Measurements from ENCODE around the gene PTGS1. TPM values are rescaled to one million over a fixed set of nuclear protein-coding genes. Genes with fewer than 3 reads are reported as not detected.

PTGS1 gene
- total and polyA plus RNA-seq, 4 donors = 2.9 to 12.8 (median 5.0) TPM

- H3K4me1 ChIP-seq (ENCODE audit: control insufficient read depth in 5 of 5, insufficient read depth in 5 of 5, low read length in 5 of 5) = peaks cover 0 to 11% (median 0%) of the 10 kb centered on the region in 5 donors
- WGBS, 2 donors = 59 to 80% methylated on average over 6 of the region's 6 CpGs
- H3K9ac ChIP-seq (ENCODE audit: insufficient read depth in 1 of 2, low read length in 2 of 2) = no peak overlapping the region
- DNase-seq (no peak), ATAC-seq (ENCODE audit: insufficient read depth, low FRiP score) (no peak)
- H3K4me3 ChIP-seq = no peak overlapping the region
- no peak for TF ChIP-seq CTCF (IDR thresholded peaks at IDR 0.05; ENCODE audit: control extremely low read depth, extremely low read depth)
- H3K36me3 ChIP-seq (ENCODE audit: control insufficient read depth in 4 of 4, insufficient read depth in 4 of 4, low read length in 4 of 4) = no peaks in the 10 kb centered on the region
- H3K9me3 ChIP-seq (ENCODE audit: control insufficient read depth in 4 of 4, insufficient read depth in 3 of 4, low read length in 3 of 4) = no peaks in the 10 kb centered on the region
- H3K27me3 ChIP-seq (ENCODE audit: control insufficient read depth in 3 of 3, insufficient read depth in 3 of 3, low read length in 2 of 3) = peaks cover 0 to 12% (median 6%) of the 10 kb centered on the region in 3 donors
- peak overlapping the region in 1 of 2 donors; percentile 28 for H3K27ac ChIP-seq (ENCODE audit: low read depth in 1 of 2, low read length in 1 of 2)
Observed at GRCh38 chr9:122340161-122340560, 30.7 kb upstream of the PTGS1 start.

GRCh38 chr9:122342323-122343050, 28.3 kb upstream of the PTGS1 start:
- Histone ChIP-seq H3K27ac (ENCODE audit: low read depth in 1 of 2, low read length in 1 of 2) (no peak overlapping the region), H3K27me3 (ENCODE audit: control insufficient read depth in 3 of 3, insufficient read depth in 3 of 3, low read length in 2 of 3) (peaks cover 0 to 12% (median 6%) of the 10 kb centered on the region in 3 donors), H3K9ac (ENCODE audit: insufficient read depth in 1 of 2, low read length in 2 of 2) (no peak overlapping the region), H3K9me3 (ENCODE audit: control insufficient read depth in 4 of 4, insufficient read depth in 3 of 4, low read length in 3 of 4) (peaks cover 0 to 2% (median 0%) of the 10 kb centered on the region in 4 donors), H3K36me3 (ENCODE audit: control insufficient read depth in 4 of 4, insufficient read depth in 4 of 4, low read length in 4 of 4) (no peaks in the 10 kb centered on the region), H3K4me3 (no peak overlapping the region), H3K4me1 (ENCODE audit: control insufficient read depth in 5 of 5, insufficient read depth in 5 of 5, low read length in 5 of 5) (peaks cover 0 to 16% (median 0%) of the 10 kb centered on the region in 5 donors)
- ATAC-seq (ENCODE audit: insufficient read depth, low FRiP score) (no peak), DNase-seq (no peak)
- 87 to 92% methylated on average over 15 of the region's 15 CpGs for WGBS, 2 donors
- TF ChIP-seq CTCF (IDR thresholded peaks at IDR 0.05; ENCODE audit: control extremely low read depth, extremely low read depth) = no peak

GRCh38 chr9:122346478-122347347, 24.1 kb upstream of the PTGS1 start:
- peaks cover 0 to 9% (median 0%) of the 10 kb centered on the region in 5 donors for H3K4me1 ChIP-seq (ENCODE audit: control insufficient read depth in 5 of 5, insufficient read depth in 5 of 5, low read length in 5 of 5)
- DNase-seq = peak; percentile 40 to 59 (median 55)
- peak overlapping the region in 1 of 2 donors; percentile 19 for H3K9ac ChIP-seq (ENCODE audit: insufficient read depth in 1 of 2, low read length in 2 of 2)
- H3K4me3 ChIP-seq = no peak overlapping the region
- peaks cover 0 to 2% (median 0%) of the 10 kb centered on the region in 4 donors for H3K9me3 ChIP-seq (ENCODE audit: control insufficient read depth in 4 of 4, insufficient read depth in 3 of 4, low read length in 3 of 4)
- H3K27ac ChIP-seq (ENCODE audit: low read depth in 1 of 2, low read length in 1 of 2) = peak overlapping the region in 1 of 2 donors; percentile 88
- no peaks in the 10 kb centered on the region for H3K36me3 ChIP-seq (ENCODE audit: control insufficient read depth in 4 of 4, insufficient read depth in 4 of 4, low read length in 4 of 4)
- ATAC-seq (ENCODE audit: insufficient read depth, low FRiP score) = peak; percentile 32
- no peak for TF ChIP-seq CTCF (IDR thresholded peaks at IDR 0.05; ENCODE audit: control extremely low read depth, extremely low read depth)
- H3K27me3 ChIP-seq (ENCODE audit: control insufficient read depth in 3 of 3, insufficient read depth in 3 of 3, low read length in 2 of 3) = peaks cover 0 to 15% (median 14%) of the 10 kb centered on the region in 3 donors
- 6 to 7% methylated on average over 81 to 90 of the region's 90 CpGs for WGBS, 2 donors
